Thyroid gland (tissue), 4 donors: ENCODE measurements around the gene NOL12. TPM values are rescaled to one million over a fixed set of nuclear protein-coding genes. Genes with fewer than 3 reads are reported as not detected.

Experiments used
- DNase-seq, 2 donors: peaks; one replicate each; pipeline ENCODE4 v3.0.0-alpha.2; 2019
- H3K27ac ChIP-seq, 3 donors: fragments of 200-600 bp; sonication (generic); 1 replicate in 2 of 3; 2 replicates in 1 of 3; pipeline ENCODE4 v1.5.1; 2016 to 2019; ENCODE audit warnings: mild to moderate bottlenecking in 1 of 3, moderate library complexity in 1 of 3
- H3K27me3 ChIP-seq: fragments of 200-600 bp; sonication (generic); one replicate; pipeline ENCODE4 v1.5.1; 2019
- H3K36me3 ChIP-seq, 2 donors: fragments of 200-600 bp; sonication (generic); one replicate each; pipeline ENCODE4 v1.5.1; 2016 to 2019
- H3K4me1 ChIP-seq, 2 donors: fragments of 200-600 bp; sonication (generic); one replicate each; pipeline ENCODE4 v1.5.1; 2017 to 2019
- H3K4me3 ChIP-seq, 3 donors: fragments of 200-600 bp; sonication (generic); replicated peaks in 1 of 3; 1 replicate in 2 of 3; 2 replicates in 1 of 3; pipeline ENCODE4 v1.5.1; 2016; ENCODE audit warnings: mild to moderate bottlenecking in 1 of 3
- H3K9me3 ChIP-seq: fragments of 200-600 bp; sonication (generic); one replicate; pipeline ENCODE4 v1.5.1; 2017
- CTCF ChIP-seq, 6 experiments: fragments of 200-600 bp in 3 of 6; fragments of 450-650 bp in 3 of 6; sonication (generic) in 3 of 6; IDR thresholded peaks; one replicate each; pipeline ENCODE4 v1.5.1; 2016 to 2019; ENCODE audit warnings: antibody characterized with exemption in 6 of 6, mild to moderate bottlenecking in 2 of 6, inconsistent platforms in 1 of 6, moderate library complexity in 1 of 6
- POLR2A ChIP-seq, 2 donors: fragments of 450-650 bp; IDR thresholded peaks; one replicate each; pipeline ENCODE4 v1.6.1; 2017; ENCODE audit warnings: antibody characterized with exemption in 2 of 2, mild to moderate bottlenecking in 2 of 2, moderate library complexity in 1 of 2
- WGBS, 2 donors: methylation state at CpG; one replicate each; pipeline ENCODE4 v1.1.5; 2017; 5-methylcytosine and 5-hydroxymethylcytosine counted together
- intact Hi-C: fragments of 100-400 bp; cut with DNase I; formaldehyde crosslinking; loops from one replicate; pipeline ENCODE4 v1.15.1; 2023
- total RNA-seq, 4 donors: library from RNA; depleted of rRNA; stranded (reverse); fragments of >200 nt; gene quantifications; one replicate each; pipeline ENCODE4 v1.2.3, GENCODE V29; 2016

Gene NOL12
- 10 to 100 TPM; 18.7 to 52.6 (median 47.6) TPM for total RNA-seq

GRCh38 chr22:37686002-37686982 lies at the start of gene NOL12:
NOL12 (plus strand) TSS chr22:37686343; CDS start chr22:37686393, 50 bp downstream.
- WGBS, 2 donors, result 2 to 3% methylated on average over 50 to 60 of the region's 62 CpGs
- Histone ChIP-seq H3K4me1 (peaks cover 13 to 16% of the 10 kb centered on the region in 2 donors), H3K27me3 (no peaks in the 10 kb centered on the region), H3K4me3 (peak within 1 kb of the TSS; percentile 62 to 93 (median 90)), H3K36me3 (peaks cover 12 to 19% of the 10 kb centered on the region in 2 donors), H3K27ac (peak within 1 kb of the TSS; percentile 61 to 68 (median 67)), H3K9me3 (no peaks in the 10 kb centered on the region)
- DNase-seq, result peak; percentile 75 to 76
- peak in 1 of 2 donors; percentile 43 for TF ChIP-seq POLR2A (IDR thresholded peaks at IDR 0.05)
- peak in 1 of 6 experiments; percentile 19 for TF ChIP-seq CTCF (IDR thresholded peaks at IDR 0.05)
- intact Hi-C loops, result loop anchor here (5.0 kb wide), 1 partner anchor 44 kb away; no protein-coding TSS in a partner anchor

GRCh38 chr22:37636949-37637273 lies 49.2 kb upstream of the NOL12 start:
- TF ChIP-seq POLR2A (IDR thresholded peaks at IDR 0.05) (no peak), CTCF (IDR thresholded peaks at IDR 0.05) (no peak)
- no peak overlapping the region for H3K27ac ChIP-seq

GRCh38 chr22:37638391-37639069 lies 47.6 kb upstream of the NOL12 start:
- peak overlapping the region in 1 of 3 donors; percentile 52 for H3K4me3 ChIP-seq
- H3K27ac ChIP-seq, result no peak overlapping the region
- no peaks in the 10 kb centered on the region for H3K27me3 ChIP-seq
- TF ChIP-seq POLR2A (IDR thresholded peaks at IDR 0.05), result no peak
- TF ChIP-seq CTCF (IDR thresholded peaks at IDR 0.05), result no peak
- intact Hi-C loops, result no loop called here
- no peaks in the 10 kb centered on the region for H3K9me3 ChIP-seq
- no peak for DNase-seq
- H3K36me3 ChIP-seq, result no peaks in the 10 kb centered on the region
- WGBS, 2 donors, result 72 to 74% methylated on average over 7 to 11 of the region's 11 CpGs
- peaks cover 7 to 36% of the 10 kb centered on the region in 2 donors for H3K4me1 ChIP-seq

More at GRCh38 chr22:37636949-37637273, 49.2 kb upstream of the NOL12 start:
- no peaks in the 10 kb centered on the region for H3K9me3 ChIP-seq
- H3K36me3 ChIP-seq, result peaks cover 0 to 3% of the 10 kb centered on the region in 2 donors
- 74 to 96% methylated on average over 3 of the region's 3 CpGs for WGBS, 2 donors
- no peak for DNase-seq
- peaks cover 7 to 43% of the 10 kb centered on the region in 2 donors for H3K4me1 ChIP-seq
- intact Hi-C loops, result no loop called here
- no peaks in the 10 kb centered on the region for H3K27me3 ChIP-seq
- H3K4me3 ChIP-seq, result no peak overlapping the region

GRCh38 chr22:37639070-37639760 lies 46.9 kb upstream of the NOL12 start, which contains the start of gene SH3BP1:
SH3BP1 (plus strand) TSS chr22:37639669; CDS start chr22:37639788, 119 bp downstream.
- intact Hi-C loops, result no loop called here
- Histone ChIP-seq H3K4me3 (peak within 1 kb of the TSS; percentile 33 to 52 (median 47)), H3K4me1 (peaks cover 7 to 30% of the 10 kb centered on the region in 2 donors), H3K9me3 (no peaks in the 10 kb centered on the region), H3K27me3 (no peaks in the 10 kb centered on the region), H3K27ac (peak within 1 kb of the TSS in 2 of 3 donors; percentile 7 to 34), H3K36me3 (no peaks in the 10 kb centered on the region)
- peak; percentile 59 to 60 for DNase-seq
- TF ChIP-seq POLR2A (IDR thresholded peaks at IDR 0.05) (no peak), CTCF (IDR thresholded peaks at IDR 0.05) (no peak)
- 10 to 51% methylated on average over 5 to 44 of the region's 57 CpGs for WGBS, 2 donors
